ENCODE results near the gene OR4D2.
A peak's percentile ranks its signal among the peaks of the same experiment; 100 is the strongest.

The OR4D2 gene

GRCh38 chr17:58147930-58148434, 18.8 kb upstream of the OR4D2 start, which contains the start of gene OR4D1:
OR4D1 (plus strand) TSS chr17:58148384; CDS start chr17:58155154, 6,770 bp downstream.
- Histone ChIP-seq H3K4me3 (ENCODE audit: low read length) (no peak within 1 kb of the TSS), H3K9ac (ENCODE audit: low read length) (no peak within 1 kb of the TSS), H3K4me1 (ENCODE audit: control insufficient read depth, insufficient read depth, low read length) (no peaks in the 10 kb centered on the region), H3K36me3 (ENCODE audit: control insufficient read depth, insufficient read depth, low read length, severe bottlenecking) (no peaks in the 10 kb centered on the region), H3K27me3 (replicated peaks; ENCODE audit: control insufficient read depth, insufficient read depth, low read length) (peaks cover 41% of the 10 kb centered on the region), H3K9me3 (ENCODE audit: control insufficient read depth, low read length) (peaks cover 51% of the 10 kb centered on the region)
- no peak for DNase-seq (ENCODE audit: low read depth)

GRCh38 chr17:58148609-58149008, 18.2 kb upstream of the OR4D2 start:
- Histone ChIP-seq H3K36me3 (ENCODE audit: control insufficient read depth, insufficient read depth, low read length, severe bottlenecking) (no peaks in the 10 kb centered on the region), H3K4me3 (ENCODE audit: low read length) (no peak overlapping the region), H3K27me3 (replicated peaks; ENCODE audit: control insufficient read depth, insufficient read depth, low read length) (peaks cover 45% of the 10 kb centered on the region), H3K4me1 (ENCODE audit: control insufficient read depth, insufficient read depth, low read length) (no peaks in the 10 kb centered on the region), H3K9me3 (ENCODE audit: control insufficient read depth, low read length) (peaks cover 51% of the 10 kb centered on the region), H3K9ac (ENCODE audit: low read length) (no peak overlapping the region)
- no peak for DNase-seq (ENCODE audit: low read depth)

- Histone ChIP-seq H3K9ac (ENCODE audit: low read length) (no peak overlapping the region), H3K36me3 (ENCODE audit: control insufficient read depth, insufficient read depth, low read length, severe bottlenecking) (no peaks in the 10 kb centered on the region), H3K9me3 (ENCODE audit: control insufficient read depth, low read length) (peaks cover 35% of the 10 kb centered on the region), H3K4me3 (ENCODE audit: low read length) (no peak overlapping the region), H3K27me3 (replicated peaks; ENCODE audit: control insufficient read depth, insufficient read depth, low read length) (peaks cover 57% of the 10 kb centered on the region), H3K4me1 (ENCODE audit: control insufficient read depth, insufficient read depth, low read length) (no peaks in the 10 kb centered on the region)
- no peak for DNase-seq (ENCODE audit: low read depth)
These were observed 16.4 kb upstream of the OR4D2 start for GRCh38 chr17:58150394-58150793.

- no peaks in the 10 kb centered on the region for H3K4me1 ChIP-seq (ENCODE audit: control insufficient read depth, insufficient read depth, low read length)
- no peaks in the 10 kb centered on the region for H3K36me3 ChIP-seq (ENCODE audit: control insufficient read depth, insufficient read depth, low read length, severe bottlenecking)
- peaks cover 69% of the 10 kb centered on the region for H3K27me3 ChIP-seq (replicated peaks; ENCODE audit: control insufficient read depth, insufficient read depth, low read length)
- H3K4me3 ChIP-seq (ENCODE audit: low read length), result no peak overlapping the region
- DNase-seq (ENCODE audit: low read depth), result no peak
- H3K9ac ChIP-seq (ENCODE audit: low read length), result no peak overlapping the region
- H3K9me3 ChIP-seq (ENCODE audit: control insufficient read depth, low read length), result peaks cover 8% of the 10 kb centered on the region
These were observed 13.7 kb upstream of the OR4D2 start for GRCh38 chr17:58153046-58153445.

DNA sequence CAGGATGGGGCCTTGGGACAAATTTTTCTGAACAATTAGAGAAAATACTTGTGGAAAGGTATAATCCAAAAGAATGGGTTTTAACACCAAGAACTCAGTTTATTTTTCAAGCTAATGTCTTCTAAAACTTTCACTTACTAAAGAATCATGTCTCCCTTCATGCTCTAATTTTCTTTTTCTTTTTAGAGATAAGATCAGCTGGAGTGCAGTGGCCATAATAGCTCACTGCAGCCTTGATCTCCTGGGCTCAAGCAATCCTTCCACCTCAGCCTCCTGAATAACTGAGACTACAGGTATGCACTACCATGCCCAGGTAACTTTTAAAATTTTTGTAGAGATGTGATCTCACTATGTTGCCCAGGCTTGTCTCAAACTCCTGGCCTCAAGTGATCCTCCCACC, 13.1 kb upstream of the OR4D2 start:
- Histone ChIP-seq H3K27me3 (replicated peaks; ENCODE audit: control insufficient read depth, insufficient read depth, low read length) (peaks cover 69% of the 10 kb centered on the region), H3K36me3 (ENCODE audit: control insufficient read depth, insufficient read depth, low read length, severe bottlenecking) (no peaks in the 10 kb centered on the region), H3K4me3 (ENCODE audit: low read length) (no peak overlapping the region), H3K4me1 (ENCODE audit: control insufficient read depth, insufficient read depth, low read length) (no peaks in the 10 kb centered on the region), H3K9me3 (ENCODE audit: control insufficient read depth, low read length) (peaks cover 3% of the 10 kb centered on the region), H3K9ac (ENCODE audit: low read length) (no peak overlapping the region)
- DNase-seq (ENCODE audit: low read depth), result no peak

GRCh38 chr17:58156839-58157803, 9.7 kb upstream of the OR4D2 start:
- DNase-seq (ENCODE audit: low read depth), result no peak
- Histone ChIP-seq H3K4me3 (ENCODE audit: low read length) (peak overlapping the region; percentile 38), H3K27me3 (replicated peaks; ENCODE audit: control insufficient read depth, insufficient read depth, low read length) (peaks cover 69% of the 10 kb centered on the region)

GRCh38 chr17:58158181-58158580, 8.6 kb upstream of the OR4D2 start:
- H3K4me1 ChIP-seq (ENCODE audit: control insufficient read depth, insufficient read depth, low read length), result no peaks in the 10 kb centered on the region
- DNase-seq (ENCODE audit: low read depth), result no peak
- H3K9me3 ChIP-seq (ENCODE audit: control insufficient read depth, low read length), result peaks cover 6% of the 10 kb centered on the region
- H3K9ac ChIP-seq (ENCODE audit: low read length), result no peak overlapping the region
- H3K4me3 ChIP-seq (ENCODE audit: low read length), result no peak overlapping the region
- no peaks in the 10 kb centered on the region for H3K36me3 ChIP-seq (ENCODE audit: control insufficient read depth, insufficient read depth, low read length, severe bottlenecking)
- peaks cover 66% of the 10 kb centered on the region for H3K27me3 ChIP-seq (replicated peaks; ENCODE audit: control insufficient read depth, insufficient read depth, low read length)

More at GRCh38 chr17:58156839-58157803, 9.7 kb upstream of the OR4D2 start:
- no peaks in the 10 kb centered on the region for H3K4me1 ChIP-seq (ENCODE audit: control insufficient read depth, insufficient read depth, low read length)
- peaks cover 3% of the 10 kb centered on the region for H3K9me3 ChIP-seq (ENCODE audit: control insufficient read depth, low read length)
- H3K9ac ChIP-seq (ENCODE audit: low read length), result no peak overlapping the region
- H3K36me3 ChIP-seq (ENCODE audit: control insufficient read depth, insufficient read depth, low read length, severe bottlenecking), result no peaks in the 10 kb centered on the region

- no peak for DNase-seq (ENCODE audit: low read depth)
- Histone ChIP-seq H3K27me3 (replicated peaks; ENCODE audit: control insufficient read depth, insufficient read depth, low read length) (peaks cover 64% of the 10 kb centered on the region), H3K4me3 (ENCODE audit: low read length) (no peak overlapping the region), H3K4me1 (ENCODE audit: control insufficient read depth, insufficient read depth, low read length) (no peaks in the 10 kb centered on the region), H3K36me3 (ENCODE audit: control insufficient read depth, insufficient read depth, low read length, severe bottlenecking) (no peaks in the 10 kb centered on the region), H3K9me3 (ENCODE audit: control insufficient read depth, low read length) (peaks cover 6% of the 10 kb centered on the region), H3K9ac (ENCODE audit: low read length) (no peak overlapping the region)
These were observed 5.2 kb upstream of the OR4D2 start for GRCh38 chr17:58161566-58161965.

DNA sequence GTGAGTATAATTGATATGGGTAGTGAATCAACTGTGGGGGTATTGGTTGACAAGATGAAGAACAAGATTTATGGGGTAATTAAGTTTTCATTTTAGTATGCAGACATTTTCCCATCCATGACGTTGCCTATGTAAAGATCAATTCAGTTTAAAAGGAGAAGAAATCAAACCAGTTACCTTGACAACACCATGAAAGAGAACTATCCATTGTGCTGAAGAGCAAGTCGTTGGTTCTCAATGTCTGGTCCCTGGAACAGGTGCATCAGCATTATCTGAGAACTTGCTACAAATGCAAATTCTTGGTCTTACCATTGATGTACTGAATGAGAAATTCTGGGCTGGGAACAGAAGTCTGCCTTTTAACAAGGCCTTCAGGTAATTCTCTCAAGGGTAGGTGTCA, 801 bp upstream of the OR4D2 start:
- Histone ChIP-seq H3K27me3 (replicated peaks; ENCODE audit: control insufficient read depth, insufficient read depth, low read length) (peaks cover 53% of the 10 kb centered on the region), H3K9me3 (ENCODE audit: control insufficient read depth, low read length) (peaks cover 6% of the 10 kb centered on the region), H3K9ac (ENCODE audit: low read length) (no peak overlapping the region), H3K4me1 (ENCODE audit: control insufficient read depth, insufficient read depth, low read length) (no peaks in the 10 kb centered on the region), H3K36me3 (ENCODE audit: control insufficient read depth, insufficient read depth, low read length, severe bottlenecking) (no peaks in the 10 kb centered on the region), H3K4me3 (ENCODE audit: low read length) (no peak overlapping the region)
- no peak for DNase-seq (ENCODE audit: low read depth)

DNA sequence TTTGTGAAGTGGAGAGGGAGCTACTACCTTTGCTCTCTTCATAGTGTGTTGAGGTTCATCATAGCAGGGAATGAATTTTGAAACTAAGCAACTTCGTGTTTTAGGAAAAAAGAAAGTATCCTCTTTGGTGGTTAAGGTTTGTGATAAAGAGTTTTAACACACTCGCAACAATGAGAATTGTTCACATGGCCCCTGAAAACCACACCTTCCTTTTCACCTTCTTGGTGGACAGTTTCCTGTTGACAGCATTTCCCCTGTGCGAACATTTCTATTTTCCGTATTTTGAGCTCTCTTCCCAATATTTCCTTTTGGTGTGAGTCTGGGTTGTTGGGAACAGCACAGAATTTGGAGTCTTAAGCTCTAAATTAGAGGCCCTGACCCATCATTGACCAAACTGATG, 3.8 kb downstream of the OR4D2 start:
- Histone ChIP-seq H3K36me3 (ENCODE audit: control insufficient read depth, insufficient read depth, low read length, severe bottlenecking) (no peaks in the 10 kb centered on the region), H3K4me3 (ENCODE audit: low read length) (no peak overlapping the region), H3K4me1 (ENCODE audit: control insufficient read depth, insufficient read depth, low read length) (no peaks in the 10 kb centered on the region), H3K9me3 (ENCODE audit: control insufficient read depth, low read length) (no peaks in the 10 kb centered on the region), H3K27me3 (replicated peaks; ENCODE audit: control insufficient read depth, insufficient read depth, low read length) (peaks cover 32% of the 10 kb centered on the region), H3K9ac (ENCODE audit: low read length) (no peak overlapping the region)
- DNase-seq (ENCODE audit: low read depth), result no peak

- Histone ChIP-seq H3K27me3 (replicated peaks; ENCODE audit: control insufficient read depth, insufficient read depth, low read length) (peaks cover 29% of the 10 kb centered on the region), H3K4me1 (ENCODE audit: control insufficient read depth, insufficient read depth, low read length) (no peaks in the 10 kb centered on the region), H3K9me3 (ENCODE audit: control insufficient read depth, low read length) (no peaks in the 10 kb centered on the region), H3K9ac (ENCODE audit: low read length) (no peak overlapping the region), H3K4me3 (ENCODE audit: low read length) (no peak overlapping the region), H3K36me3 (ENCODE audit: control insufficient read depth, insufficient read depth, low read length, severe bottlenecking) (no peaks in the 10 kb centered on the region)
- no peak for DNase-seq (ENCODE audit: low read depth)
These were observed 5.7 kb downstream of the OR4D2 start for GRCh38 chr17:58172369-58173071.

All from adipocyte (in vitro differentiated cells).